Lung (tissue), 12 donors: ENCODE data around the gene STXBP6. TPM values are rescaled to one million over a fixed set of nuclear protein-coding genes. Genes with fewer than 3 reads are reported as not detected.
"Not testable (repeated sequence)": the region's sequence is repeated elsewhere in the genome, so short reads cannot be mapped to it uniquely, and the experiment has no call there.

Experiments used
- ATAC-seq: fragments of 200-7000 bp; cut with Tn5 transposase; one replicate; pipeline ENCODE4 v1.9.1; 2020; ENCODE audit warnings: moderate number of reproducible peaks; ENCODE audit not compliant: insufficient read depth, low FRiP score
- DNase-seq, 3 donors: peaks; one replicate each; pipeline ENCODE4 v3.0.0-alpha.2; 2013 to 2017
- H3K27ac ChIP-seq, 2 donors: one replicate each; pipeline ENCODE4 v1.5.1; 2013; ENCODE audit warnings: mild to moderate bottlenecking in 2 of 2, moderate library complexity in 2 of 2, control low read depth in 1 of 2, inconsistent platforms in 1 of 2, low read depth in 1 of 2, low read length in 1 of 2
- H3K27me3 ChIP-seq, 3 donors: one replicate each; pipeline ENCODE4 v1.5.1; 2013; ENCODE audit warnings: low read length in 2 of 3; ENCODE audit not compliant: control insufficient read depth in 3 of 3, insufficient read depth in 3 of 3
- H3K36me3 ChIP-seq, 4 donors: one replicate each; pipeline ENCODE4 v1.5.1; 2013; ENCODE audit warnings: low read length in 4 of 4, mild to moderate bottlenecking in 1 of 4, moderate library complexity in 1 of 4; ENCODE audit not compliant: control insufficient read depth in 4 of 4, insufficient read depth in 4 of 4
- H3K4me1 ChIP-seq, 5 donors: one replicate each; pipeline ENCODE4 v1.5.1; 2013; ENCODE audit warnings: low read length in 5 of 5, mild to moderate bottlenecking in 2 of 5, moderate library complexity in 1 of 5; ENCODE audit not compliant: control insufficient read depth in 5 of 5, insufficient read depth in 5 of 5
- H3K4me3 ChIP-seq: one replicate; pipeline ENCODE4 v1.5.1; 2013; ENCODE audit warnings: mild to moderate bottlenecking, control low read depth, moderate library complexity
- H3K9ac ChIP-seq, 2 donors: one replicate each; pipeline ENCODE4 v1.5.1; 2013; ENCODE audit warnings: low read length in 2 of 2, control low read depth in 1 of 2; ENCODE audit not compliant: insufficient read depth in 1 of 2
- H3K9me3 ChIP-seq, 4 donors: one replicate each; pipeline ENCODE4 v1.5.1; 2013; ENCODE audit warnings: low read length in 3 of 4, mild to moderate bottlenecking in 1 of 4, moderate library complexity in 1 of 4; ENCODE audit not compliant: control insufficient read depth in 4 of 4, insufficient read depth in 3 of 4
- WGBS, 2 donors: extraction: QIAGEN DNeasy Blood & Tissue Kit; methylation state at CpG; one replicate each; pipeline ENCODE4 v1.1.7; 2013; 5-methylcytosine and 5-hydroxymethylcytosine counted together
- polyA plus RNA-seq, 2 donors: library from polyadenylated mRNA; stranded (reverse); fragments of 200-250 nt; gene quantifications; one replicate each; pipeline ENCODE4 v1.2.1, GENCODE V29; 2013
- total RNA-seq, 2 donors: library from RNA; depleted of rRNA in 1 of 2; stranded (reverse); fragments of >200 nt in 1 of 2; gene quantifications; one replicate each; pipeline ENCODE4 v1.2.1, GENCODE V29; 2014 to 2021
- TF ChIP-seq, protein P1 (sequence below): IDR thresholded peaks from 2 replicates; pipeline ENCODE4 v1.5.1; 2012; ENCODE audit warnings: mild to moderate bottlenecking; ENCODE audit errors: control extremely low read depth, extremely low read depth
- donor health status: control.
- donor health status: control.
- donor health status: Bipolar disorder and iron deficiency.
- donor health status: healthy.
- donor health status: DM: yes; HTN: yes; CAD: no.

STXBP6 gene
- total and polyA plus RNA-seq, 4 donors, result 9.3 to 42.5 (median 10.5) TPM

DNA sequence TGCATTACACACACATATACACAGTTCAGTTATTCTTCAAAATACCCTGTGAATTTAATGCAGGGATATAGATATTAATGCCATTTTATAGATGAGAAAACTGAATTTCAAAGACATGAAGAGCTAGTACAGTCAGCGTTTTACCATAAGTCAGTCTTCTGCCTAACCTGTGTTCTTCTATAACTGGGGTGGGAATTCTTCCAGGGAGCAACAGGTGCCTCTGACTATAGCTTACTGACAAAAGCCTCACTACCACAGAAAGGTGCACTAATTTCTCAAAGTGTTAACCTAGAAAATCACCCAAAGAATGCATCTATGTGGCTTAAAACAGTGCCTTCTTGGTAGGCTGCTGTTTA, 84.4 kb downstream of the STXBP6 start:
- ATAC-seq (no peak), DNase-seq (no peak)
- no peaks in the 10 kb centered on the region for H3K9me3 ChIP-seq
- WGBS, 2 donors, result 91 to 100% methylated on average over 1 of the region's 1 CpG
- H3K4me3 ChIP-seq, result no peak overlapping the region
- no peak overlapping the region for H3K9ac ChIP-seq
- H3K36me3 ChIP-seq, result peaks cover 0 to 3% (median under 1%) of the 10 kb centered on the region in 4 donors
- TF ChIP-seq, protein P1, sequence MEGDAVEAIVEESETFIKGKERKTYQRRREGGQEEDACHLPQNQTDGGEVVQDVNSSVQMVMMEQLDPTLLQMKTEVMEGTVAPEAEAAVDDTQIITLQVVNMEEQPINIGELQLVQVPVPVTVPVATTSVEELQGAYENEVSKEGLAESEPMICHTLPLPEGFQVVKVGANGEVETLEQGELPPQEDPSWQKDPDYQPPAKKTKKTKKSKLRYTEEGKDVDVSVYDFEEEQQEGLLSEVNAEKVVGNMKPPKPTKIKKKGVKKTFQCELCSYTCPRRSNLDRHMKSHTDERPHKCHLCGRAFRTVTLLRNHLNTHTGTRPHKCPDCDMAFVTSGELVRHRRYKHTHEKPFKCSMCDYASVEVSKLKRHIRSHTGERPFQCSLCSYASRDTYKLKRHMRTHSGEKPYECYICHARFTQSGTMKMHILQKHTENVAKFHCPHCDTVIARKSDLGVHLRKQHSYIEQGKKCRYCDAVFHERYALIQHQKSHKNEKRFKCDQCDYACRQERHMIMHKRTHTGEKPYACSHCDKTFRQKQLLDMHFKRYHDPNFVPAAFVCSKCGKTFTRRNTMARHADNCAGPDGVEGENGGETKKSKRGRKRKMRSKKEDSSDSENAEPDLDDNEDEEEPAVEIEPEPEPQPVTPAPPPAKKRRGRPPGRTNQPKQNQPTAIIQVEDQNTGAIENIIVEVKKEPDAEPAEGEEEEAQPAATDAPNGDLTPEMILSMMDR, result no peak
- H3K27ac ChIP-seq, result peak overlapping the region; percentile 43 to 80
- peaks cover 0 to 39% (median 8%) of the 10 kb centered on the region in 5 donors for H3K4me1 ChIP-seq
- H3K27me3 ChIP-seq, result no peaks in the 10 kb centered on the region

DNA sequence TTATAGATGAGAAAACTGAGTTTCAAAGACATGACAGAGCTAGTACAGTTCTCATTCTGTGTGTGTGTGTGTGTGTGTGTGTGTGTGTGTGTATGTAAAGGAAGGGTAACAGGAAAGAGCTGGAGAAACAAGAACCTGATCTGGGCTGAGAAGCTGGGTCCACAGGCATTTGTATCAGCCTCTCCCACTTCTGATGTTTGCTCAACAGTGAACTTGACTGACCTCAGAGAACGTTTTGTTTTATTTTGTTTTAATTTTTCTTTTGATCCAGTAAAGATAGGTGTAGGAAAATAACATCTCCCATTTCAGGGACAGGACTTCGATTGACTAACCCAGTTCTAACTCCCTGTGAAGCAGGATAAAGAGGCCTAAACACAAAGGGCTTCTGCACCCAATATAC, 85.4 kb downstream of the STXBP6 start:
- TF ChIP-seq, protein P1, result no peak
- Histone ChIP-seq H3K27ac (peak overlapping the region in 1 of 2 donors; percentile 36), H3K36me3 (peaks cover 0 to 1% (median 0%) of the 10 kb centered on the region in 4 donors), H3K4me3 (no peak overlapping the region), H3K9me3 (no peaks in the 10 kb centered on the region), H3K9ac (no peak overlapping the region), H3K4me1 (peaks cover 0 to 48% (median 16%) of the 10 kb centered on the region in 5 donors), H3K27me3 (no peaks in the 10 kb centered on the region)
- 42 to 67% methylated on average over 2 of the region's 2 CpGs for WGBS, 2 donors
- no peak for DNase-seq
- ATAC-seq, result no peak

DNA sequence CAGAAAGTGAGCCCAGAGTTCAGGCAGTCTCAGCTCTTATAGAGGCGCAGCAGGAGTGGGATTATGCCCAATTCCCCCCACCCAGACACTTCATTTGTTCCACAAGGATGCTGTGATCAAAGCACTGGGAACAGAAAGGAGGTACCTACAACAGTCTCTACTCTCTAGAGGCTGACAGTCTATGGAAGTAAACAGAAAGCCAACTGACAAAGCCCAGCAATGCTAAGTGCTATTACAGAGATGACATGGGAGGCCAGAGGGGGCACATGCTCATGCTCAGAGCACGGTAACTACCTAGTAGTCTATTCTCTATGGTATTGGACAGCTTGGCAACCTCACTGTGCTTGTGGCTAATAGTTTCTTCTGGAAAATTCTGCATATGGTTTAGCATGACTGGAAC, 85.9 kb downstream of the STXBP6 start:
- no peak for ATAC-seq
- WGBS, 2 donors, result 90 to 94% methylated on average over 2 of the region's 2 CpGs
- H3K9me3 ChIP-seq, result no peaks in the 10 kb centered on the region
- no peak for DNase-seq
- no peak overlapping the region for H3K27ac ChIP-seq
- no peaks in the 10 kb centered on the region for H3K27me3 ChIP-seq
- TF ChIP-seq, protein P1, result no peak
- H3K36me3 ChIP-seq, result peaks cover 0 to 1% (median 0%) of the 10 kb centered on the region in 4 donors
- H3K4me1 ChIP-seq, result peaks cover 0 to 51% (median 21%) of the 10 kb centered on the region in 5 donors
- no peak overlapping the region for H3K9ac ChIP-seq
- H3K4me3 ChIP-seq, result no peak overlapping the region

DNA sequence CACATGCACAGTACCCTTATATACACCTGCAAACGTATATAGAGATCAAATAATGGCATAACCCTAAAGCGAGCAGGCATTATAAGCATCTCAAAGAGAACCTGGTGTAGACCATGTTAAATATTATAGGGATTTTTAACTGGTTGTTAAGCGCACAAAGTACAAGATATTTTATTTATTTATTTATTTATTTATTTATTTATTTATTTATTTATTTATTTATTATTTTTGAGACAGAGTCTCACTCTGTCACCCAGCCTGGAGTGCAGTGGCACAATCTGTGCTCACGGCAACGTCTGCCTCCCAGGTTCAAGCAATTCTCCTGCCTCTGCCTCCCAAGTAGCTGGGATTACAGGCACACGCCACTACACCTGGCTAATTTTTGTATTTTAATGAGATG, 87.8 kb downstream of the STXBP6 start:
- peaks cover 0 to 50% (median 25%) of the 10 kb centered on the region in 5 donors for H3K4me1 ChIP-seq
- H3K27me3 ChIP-seq, DNase-seq, H3K36me3 ChIP-seq, H3K9ac ChIP-seq, H3K27ac ChIP-seq, H3K4me3 ChIP-seq, H3K9me3 ChIP-seq, ATAC-seq: not testable (repeated sequence)
- 94 to 96% methylated on average over 6 of the region's 6 CpGs for WGBS, 2 donors
